GM12872 (cell line): ENCODE measurements around the gene BIRC3.
A peak's percentile ranks its signal among the peaks of the same experiment; 100 is the strongest.

Source experiments
- CTCF ChIP-seq: IDR thresholded peaks from 3 replicates; pipeline ENCODE4 v1.5.1; 2011; ENCODE audit warnings: low read depth, mild to moderate bottlenecking, low read length, moderate library complexity; ENCODE audit not compliant: insufficient read depth

Gene BIRC3

GRCh38 chr11:102346748-102347461 is 29.6 kb downstream of the BIRC3 start, which contains the start of gene BIRC2:
BIRC2 (plus strand) TSS chr11:102347214; CDS start chr11:102349855, 2,641 bp downstream.
- TF ChIP-seq CTCF: peak; percentile 78

GRCh38 chr11:102347462-102348370 is 30.4 kb downstream of the BIRC3 start:
- TF ChIP-seq CTCF: no peak

DNA sequence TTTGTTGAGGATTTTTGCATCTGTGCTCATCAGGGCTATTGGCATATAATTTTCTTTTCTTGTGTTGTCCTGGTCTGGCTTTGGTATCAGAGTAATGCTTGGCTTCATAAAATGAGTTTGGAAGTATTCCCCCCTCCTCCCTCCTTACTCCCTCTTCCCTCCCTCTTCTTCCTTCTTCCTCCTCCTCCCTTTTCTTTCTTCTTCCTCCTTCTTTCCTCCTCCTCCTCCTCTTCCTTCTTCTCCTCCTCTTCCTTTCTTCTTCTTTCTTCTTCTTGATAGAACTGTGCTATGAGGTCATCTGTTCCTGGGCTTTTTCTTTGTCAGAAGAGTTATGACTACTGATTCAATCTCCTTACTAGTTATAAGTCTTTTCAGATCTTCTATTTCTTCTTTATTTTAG is 39.8 kb downstream of the BIRC3 start:
- no peak for TF ChIP-seq CTCF

- no peak for TF ChIP-seq CTCF
Measured at GRCh38 chr11:102359372-102359771, 42.1 kb downstream of the BIRC3 start.

- no peak for TF ChIP-seq CTCF
Measured at GRCh38 chr11:102360681-102361080, 43.4 kb downstream of the BIRC3 start.

DNA sequence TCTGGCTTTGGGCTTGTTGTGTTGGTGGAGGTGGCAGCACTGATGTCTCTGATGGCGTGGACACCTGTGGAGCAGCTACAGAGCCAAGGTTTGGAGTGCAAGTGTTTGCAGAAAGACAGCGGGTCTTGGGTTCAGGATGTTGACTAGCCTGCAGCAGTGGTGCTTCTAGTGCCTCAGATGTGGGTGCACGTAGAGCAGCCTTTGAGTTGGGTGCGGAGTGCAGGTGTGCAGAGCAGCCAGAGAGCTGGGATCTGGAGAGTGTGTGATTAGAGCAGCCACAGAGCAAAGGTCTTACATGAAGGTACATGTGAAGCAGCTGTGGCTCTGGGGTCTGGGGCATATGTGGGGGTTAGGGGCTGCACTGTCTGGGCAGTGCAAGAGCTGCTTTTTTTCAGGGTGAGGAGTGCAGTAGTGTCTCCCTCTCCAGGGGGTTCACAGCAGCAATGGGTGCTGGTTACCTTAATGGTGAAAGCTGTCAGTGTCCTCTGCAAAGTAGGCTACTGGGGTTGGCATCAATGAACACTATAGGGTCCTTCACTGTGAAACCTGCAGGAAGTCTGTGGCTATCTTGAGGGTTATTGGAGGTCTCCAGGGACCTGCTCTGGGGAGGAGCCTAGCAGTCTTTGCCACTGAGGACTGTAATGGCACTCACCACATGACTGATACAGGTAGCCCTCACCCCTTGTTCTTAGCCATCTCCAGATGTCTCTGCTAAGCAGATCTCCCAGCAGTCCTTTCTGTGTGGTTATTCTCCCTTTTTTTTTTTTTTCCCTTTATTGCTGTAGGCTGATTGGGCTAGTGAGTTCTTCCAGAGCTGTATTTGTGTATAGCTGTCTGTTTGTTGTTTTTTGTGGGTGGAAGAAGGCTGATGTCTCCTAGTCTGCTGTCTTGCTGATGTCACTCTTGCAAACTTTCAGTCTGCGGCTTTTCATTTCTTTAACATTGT is 44.1 kb downstream of the BIRC3 start:
- no peak for TF ChIP-seq CTCF
